ENCODE data around the gene FIZ1. TPM values are rescaled to one million over a fixed set of nuclear protein-coding genes. Genes with fewer than 3 reads are reported as not detected.
A peak's percentile ranks its signal among the peaks of the same experiment; 100 is the strongest.

The FIZ1 gene
- total RNA-seq, 1 donor from 2014 or later = 2.6 TPM

DNA sequence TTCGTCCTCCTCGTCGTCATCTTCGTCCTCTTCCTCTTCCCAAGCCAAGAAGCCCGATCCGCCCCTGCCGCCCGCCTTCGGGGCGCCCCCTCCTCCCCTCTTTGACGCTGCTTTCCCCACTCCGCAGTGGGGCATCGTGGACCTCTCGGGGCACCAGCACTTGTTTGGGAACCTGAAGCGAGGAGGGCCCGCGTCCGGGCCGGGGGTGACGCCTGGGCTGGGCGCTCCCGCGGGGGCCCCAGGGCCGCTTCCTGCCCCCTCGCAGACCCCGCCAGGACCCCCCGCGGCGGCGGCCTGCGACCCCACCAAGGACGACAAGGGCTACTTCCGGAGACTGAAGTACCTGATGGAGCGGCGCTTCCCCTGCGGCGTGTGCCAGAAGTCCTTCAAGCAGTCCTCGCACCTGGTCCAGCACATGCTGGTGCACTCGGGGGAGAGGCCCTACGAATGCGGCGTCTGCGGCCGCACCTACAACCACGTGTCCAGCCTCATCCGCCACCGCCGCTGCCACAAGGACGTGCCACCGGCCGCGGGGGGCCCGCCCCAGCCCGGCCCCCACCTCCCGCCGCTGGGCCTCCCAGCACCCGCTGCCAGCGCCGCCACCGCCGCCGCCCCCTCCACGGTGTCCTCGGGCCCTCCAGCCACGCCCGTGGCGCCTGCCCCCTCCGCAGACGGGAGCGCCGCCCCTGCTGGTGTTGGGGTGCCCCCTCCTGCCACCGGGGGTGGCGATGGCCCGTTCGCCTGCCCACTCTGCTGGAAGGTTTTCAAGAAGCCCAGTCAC is 14.8 kb upstream of the FIZ1 start:
- DNase-seq (ENCODE audit: low read depth in 2 of 2) = no peak

DNA sequence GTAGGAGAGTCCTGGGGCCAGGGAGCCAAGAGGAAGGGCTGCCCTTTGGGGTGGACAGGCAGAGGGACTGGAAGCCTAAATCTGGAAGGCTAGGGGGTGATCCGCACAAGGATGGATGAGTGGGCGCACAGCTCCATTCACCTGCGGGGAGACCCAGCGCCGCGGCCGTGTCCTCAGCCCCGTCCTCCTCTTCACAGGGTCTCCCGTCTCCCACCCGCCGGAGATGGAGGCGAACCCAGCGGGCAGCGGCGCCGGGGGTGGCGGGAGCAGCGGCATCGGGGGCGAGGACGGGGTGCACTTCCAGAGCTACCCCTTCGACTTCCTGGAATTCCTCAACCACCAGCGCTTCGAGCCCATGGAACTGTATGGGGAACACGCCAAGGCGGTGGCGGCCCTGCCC is 14.1 kb upstream of the FIZ1 start:
- no peak for DNase-seq (ENCODE audit: low read depth in 2 of 2)

GRCh38 chr19:55611983-55612645 is 12.8 kb upstream of the FIZ1 start:
- DNase-seq (ENCODE audit: low read depth in 2 of 2) = no peak

- no peak for DNase-seq (ENCODE audit: low read depth in 2 of 2)
Observed at GRCh38 chr19:55611300-55611982, 12.1 kb upstream of the FIZ1 start.

- no peak for DNase-seq (ENCODE audit: low read depth in 2 of 2)
Observed at GRCh38 chr19:55609326-55609725, 10.0 kb upstream of the FIZ1 start.

DNA sequence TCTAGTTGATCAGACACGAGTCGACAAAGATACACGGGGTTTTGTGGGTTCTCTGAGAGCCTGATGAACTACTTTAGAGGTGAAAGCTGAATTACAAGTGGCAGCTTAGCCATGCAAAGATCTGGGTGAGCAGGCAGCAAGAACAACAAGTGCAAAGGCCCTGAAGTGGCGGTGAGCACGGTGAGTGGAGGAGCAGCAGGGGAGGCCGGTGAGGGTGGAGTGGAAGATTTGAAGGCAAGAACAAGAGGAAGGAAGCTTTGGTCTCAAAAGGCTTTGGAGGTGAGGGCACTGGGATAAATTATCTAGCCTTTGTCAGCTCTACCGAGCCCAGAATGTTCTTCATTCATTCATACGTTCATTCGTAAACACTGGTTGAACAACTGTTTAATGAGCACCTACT is 7.5 kb upstream of the FIZ1 start:
- DNase-seq (ENCODE audit: low read depth in 2 of 2) = no peak

- no peak for DNase-seq (ENCODE audit: low read depth in 2 of 2)
Observed at GRCh38 chr19:55606471-55606787, 7.1 kb upstream of the FIZ1 start.

- DNase-seq (ENCODE audit: low read depth in 2 of 2) = peak; percentile 55 to 88
Observed at GRCh38 chr19:55605637-55606470, 6.5 kb upstream of the FIZ1 start, which contains the start of gene ZNF865. ZNF865 (plus strand) TSS chr19:55605647; CDS start chr19:55613619, 7,972 bp downstream.

DNA sequence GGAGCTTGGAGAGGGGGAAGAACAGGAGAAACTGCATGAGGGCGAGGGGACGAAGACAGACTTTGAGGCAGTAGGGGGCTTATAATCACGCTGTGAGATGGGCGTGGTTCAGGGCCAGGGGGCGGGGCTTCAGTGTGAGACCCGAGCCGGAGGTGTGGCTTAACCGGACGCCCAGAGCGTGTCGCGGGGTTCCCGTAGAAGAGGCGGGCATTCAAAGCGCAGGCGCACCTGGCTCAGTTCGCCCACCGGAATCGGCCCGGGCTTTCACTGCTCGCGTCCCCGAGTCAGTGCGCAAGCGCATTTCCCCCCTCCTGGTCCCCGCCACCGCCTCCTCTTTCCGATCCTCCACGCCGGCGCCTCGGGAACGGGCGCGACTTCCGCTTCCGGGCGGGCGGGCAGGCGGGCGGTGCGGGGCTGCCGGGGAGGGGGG is 5.9 kb upstream of the FIZ1 start:
- DNase-seq (ENCODE audit: low read depth in 2 of 2) = peak; percentile 93 to 97

DNA sequence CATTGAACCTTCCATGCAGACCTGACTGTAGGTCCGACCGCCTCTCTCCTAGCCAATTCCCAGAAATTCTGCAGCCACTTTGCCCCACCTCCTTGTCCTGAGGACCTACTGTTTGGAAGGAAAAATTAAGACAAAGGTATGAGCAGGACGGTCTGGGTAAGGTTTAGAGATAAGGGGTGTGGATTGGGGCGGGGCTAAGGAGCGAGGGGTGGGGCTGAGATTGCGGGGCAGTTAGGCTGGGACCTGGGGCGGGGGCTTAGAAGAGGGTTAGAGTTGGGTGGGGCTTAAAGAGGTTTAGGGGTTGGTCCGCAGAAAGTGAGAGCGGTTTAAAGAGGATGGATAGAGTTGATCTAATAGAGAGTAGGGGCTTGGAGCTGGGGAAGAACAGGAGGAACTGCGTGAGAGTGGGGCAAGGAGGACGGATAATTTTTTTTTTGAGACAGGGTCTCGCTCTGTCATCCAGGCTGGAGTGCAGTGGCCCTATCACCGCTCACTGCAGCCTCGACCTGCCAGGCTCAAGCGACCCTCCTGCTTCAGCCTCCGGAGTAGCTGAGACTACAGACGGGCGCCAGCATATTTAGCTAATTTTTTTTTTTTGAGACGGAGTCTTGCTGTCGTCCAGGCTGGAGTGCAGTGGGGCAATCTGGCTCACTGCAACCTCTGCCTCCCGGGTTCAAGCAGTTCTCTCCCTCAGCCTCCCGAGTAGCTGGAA is 4.4 kb upstream of the FIZ1 start:
- DNase-seq (ENCODE audit: low read depth in 2 of 2) = no peak

- DNase-seq (ENCODE audit: low read depth in 2 of 2) = no peak
Observed at GRCh38 chr19:55603115-55603514, 3.8 kb upstream of the FIZ1 start.

- DNase-seq (ENCODE audit: low read depth in 2 of 2) = no peak
Observed at GRCh38 chr19:55602104-55603001, 3.0 kb upstream of the FIZ1 start.

DNA sequence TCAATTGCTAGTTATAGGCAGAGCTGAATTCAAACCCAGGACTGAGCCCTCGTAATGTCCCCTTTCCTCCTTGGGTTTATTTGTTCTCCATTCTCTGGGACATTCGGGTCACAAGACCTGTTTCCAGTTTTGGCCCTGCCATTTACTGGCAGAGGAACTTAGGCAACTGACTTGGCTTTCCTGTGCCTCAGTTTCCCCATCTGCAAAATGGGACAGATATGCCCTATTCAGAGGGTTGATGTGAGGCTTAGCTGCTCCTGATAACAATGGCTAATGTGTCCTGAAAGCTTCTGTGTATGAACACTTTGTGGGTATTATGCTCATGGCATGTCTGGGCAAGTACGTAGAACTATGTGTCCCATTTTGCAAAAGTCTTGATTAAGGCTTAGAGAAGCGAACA is 1.8 kb upstream of the FIZ1 start:
- DNase-seq (ENCODE audit: low read depth in 2 of 2) = no peak

GRCh38 chr19:55600662-55601028 is 1.3 kb upstream of the FIZ1 start:
- DNase-seq (ENCODE audit: low read depth in 2 of 2) = no peak

- DNase-seq (ENCODE audit: low read depth in 2 of 2) = peak; percentile 79 to 89
Observed at GRCh38 chr19:55599842-55600661, 735 bp upstream of the FIZ1 start, which contains the start of gene ZNF524. ZNF524 (plus strand) TSS chr19:55600288; CDS start chr19:55602113, 1,825 bp downstream.

- peak; percentile 89 to 96 for DNase-seq (ENCODE audit: low read depth in 2 of 2)
Observed at GRCh38 chr19:55598719-55599467, 424 bp downstream of the FIZ1 start.

- no peak for DNase-seq (ENCODE audit: low read depth in 2 of 2)
Observed at GRCh38 chr19:55598034-55598433, 1.3 kb downstream of the FIZ1 start.

DNA sequence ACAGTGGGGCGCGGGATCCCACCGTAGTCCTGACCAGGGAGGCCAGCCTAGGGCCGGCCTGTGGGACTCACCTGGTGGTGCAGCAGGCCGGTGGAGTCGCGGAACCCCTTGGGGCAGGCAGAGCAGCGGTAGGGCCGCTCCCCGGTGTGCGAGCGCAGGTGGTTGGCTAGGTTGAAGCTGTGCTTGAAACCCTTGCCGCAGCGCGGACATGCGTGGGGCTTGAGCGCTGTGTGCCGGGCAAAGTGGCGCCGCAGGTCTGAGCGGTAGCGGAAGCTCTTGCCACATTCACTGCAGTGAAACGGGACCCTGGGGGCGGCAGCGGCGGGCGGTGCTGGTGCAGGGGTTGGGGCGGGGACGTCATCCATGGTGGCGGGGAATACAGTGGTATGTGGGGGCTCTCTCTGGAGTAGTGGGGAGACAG is 1.8 kb downstream of the FIZ1 start:
- DNase-seq (ENCODE audit: low read depth in 2 of 2) = no peak
